OCI-LY3 (cell line): ENCODE data around the gene CUX1.

Experiments used
- H2AFZ ChIP-seq: fragments of 200-600, 300-600 bp; shearing (Covaris generic); 2 replicates; pipeline ENCODE4 v1.6.0; 2014; ENCODE audit warnings: antibody characterized with exemption, low read depth, low read length
- H3K27ac ChIP-seq: fragments of 200-600, 300-600 bp; sonication (generic); 2 replicates; pipeline ENCODE4 v1.5.1; 2014; ENCODE audit warnings: mild to moderate bottlenecking, low read length, moderate library complexity, mixed read lengths
- H3K27me3 ChIP-seq: fragments of 200-600, 300-600 bp; sonication (generic); 2 replicates; pipeline ENCODE4 v1.6.1; 2014; ENCODE audit warnings: low read depth, low read length, mixed read lengths
- H3K36me3 ChIP-seq: fragments of 200-600, 300-600 bp; sonication (generic); replicated peaks from 2 replicates; pipeline ENCODE3; 2014; ENCODE audit warnings: low read depth, low read length, mixed read lengths
- H3K4me1 ChIP-seq: fragments of 300-600, 200-600 bp; sonication (generic); 2 replicates; pipeline ENCODE4 v1.6.1; 2014; ENCODE audit warnings: low read length, mixed read lengths
- H3K4me2 ChIP-seq: fragments of 200-600, 300-600 bp; sonication (generic); 2 replicates; pipeline ENCODE4 v1.6.1; 2014; ENCODE audit warnings: low read length, mixed read lengths
- H3K4me3 ChIP-seq: fragments of 300-600, 200-600 bp; sonication (generic); 2 replicates; pipeline ENCODE4 v1.5.1; 2014; ENCODE audit warnings: antibody characterized with exemption, mild to moderate bottlenecking, low read length, moderate library complexity
- H3K79me2 ChIP-seq: fragments of 300-600, 200-600 bp; shearing (Covaris generic); 2 replicates; pipeline ENCODE4 v1.6.1; 2014; ENCODE audit warnings: mild to moderate bottlenecking, low read length, mixed read lengths
- H3K9ac ChIP-seq: fragments of 300-600, 200-600 bp; shearing (Covaris generic); 2 replicates; pipeline ENCODE4 v1.6.0; 2014; ENCODE audit warnings: mild to moderate bottlenecking, low read length, moderate library complexity
- H3K9me3 ChIP-seq: fragments of 200-600, 300-600 bp; shearing (Covaris generic); 2 replicates; pipeline ENCODE4 v1.6.1; 2014; ENCODE audit warnings: low read length, mixed read lengths; ENCODE audit not compliant: insufficient read depth
- H4K20me1 ChIP-seq: fragments of 200-600, 300-600 bp; sonication (generic); 2 replicates; pipeline ENCODE4 v1.6.1; 2016; ENCODE audit warnings: low read length, mixed read lengths; ENCODE audit not compliant: insufficient read depth
- EZH2phosphoT487 ChIP-seq: fragments of 200-600 bp; shearing (Covaris generic); IDR thresholded peaks from 2 replicates; pipeline ENCODE4 v1.6.1; 2018; ENCODE audit warnings: antibody characterized with exemption, mixed run types, low read depth
- TF ChIP-seq, protein P1 (sequence below): fragments of 200-600, 300-600 bp; sonication (generic); IDR thresholded peaks from 2 replicates; pipeline ENCODE4 v1.5.1; 2014; ENCODE audit warnings: antibody characterized with exemption, low read length, low read depth

Gene CUX1

DNA sequence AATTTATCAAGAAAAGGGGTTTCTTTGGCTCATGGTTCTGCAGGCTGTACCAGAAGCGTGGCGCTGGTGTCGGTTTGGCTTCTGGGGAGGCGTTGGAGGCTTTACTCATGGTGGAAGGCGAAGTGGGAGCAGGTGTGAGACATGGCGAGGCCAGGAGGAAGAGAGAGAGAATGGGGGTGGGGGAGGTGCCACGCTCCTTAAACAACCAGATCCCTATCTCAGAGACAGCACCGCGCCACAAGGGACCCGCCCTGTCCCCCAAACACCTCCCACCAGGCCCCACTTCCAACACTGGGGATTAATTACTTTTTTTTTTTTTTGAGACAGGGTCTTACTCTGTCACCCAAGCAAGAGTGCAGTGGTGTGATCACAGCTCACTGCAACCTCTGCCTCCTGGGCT is 451.2 kb downstream of the CUX1 start:
- Histone ChIP-seq H3K4me1 (peaks cover 3% of the 10 kb centered on the region), H3K27me3 (0 out of 2 replicates have a peak, but pooled peaks cover 4% of the 10 kb centered on the region), H3K36me3 (no peaks in the 10 kb centered on the region), H3K79me2 (no peaks in the 10 kb centered on the region), H3K9ac (no peak overlapping the region), H3K9me3 (no peaks in the 10 kb centered on the region), H3K4me3 (no peak overlapping the region), H2AFZ (no peak overlapping the region), H3K4me2 (no peak overlapping the region), H4K20me1 (no peaks in the 10 kb centered on the region), H3K27ac (no peak overlapping the region)
- TF ChIP-seq, protein P1, sequence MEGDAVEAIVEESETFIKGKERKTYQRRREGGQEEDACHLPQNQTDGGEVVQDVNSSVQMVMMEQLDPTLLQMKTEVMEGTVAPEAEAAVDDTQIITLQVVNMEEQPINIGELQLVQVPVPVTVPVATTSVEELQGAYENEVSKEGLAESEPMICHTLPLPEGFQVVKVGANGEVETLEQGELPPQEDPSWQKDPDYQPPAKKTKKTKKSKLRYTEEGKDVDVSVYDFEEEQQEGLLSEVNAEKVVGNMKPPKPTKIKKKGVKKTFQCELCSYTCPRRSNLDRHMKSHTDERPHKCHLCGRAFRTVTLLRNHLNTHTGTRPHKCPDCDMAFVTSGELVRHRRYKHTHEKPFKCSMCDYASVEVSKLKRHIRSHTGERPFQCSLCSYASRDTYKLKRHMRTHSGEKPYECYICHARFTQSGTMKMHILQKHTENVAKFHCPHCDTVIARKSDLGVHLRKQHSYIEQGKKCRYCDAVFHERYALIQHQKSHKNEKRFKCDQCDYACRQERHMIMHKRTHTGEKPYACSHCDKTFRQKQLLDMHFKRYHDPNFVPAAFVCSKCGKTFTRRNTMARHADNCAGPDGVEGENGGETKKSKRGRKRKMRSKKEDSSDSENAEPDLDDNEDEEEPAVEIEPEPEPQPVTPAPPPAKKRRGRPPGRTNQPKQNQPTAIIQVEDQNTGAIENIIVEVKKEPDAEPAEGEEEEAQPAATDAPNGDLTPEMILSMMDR, result no peak
- no peak for TF ChIP-seq EZH2phosphoT487

DNA sequence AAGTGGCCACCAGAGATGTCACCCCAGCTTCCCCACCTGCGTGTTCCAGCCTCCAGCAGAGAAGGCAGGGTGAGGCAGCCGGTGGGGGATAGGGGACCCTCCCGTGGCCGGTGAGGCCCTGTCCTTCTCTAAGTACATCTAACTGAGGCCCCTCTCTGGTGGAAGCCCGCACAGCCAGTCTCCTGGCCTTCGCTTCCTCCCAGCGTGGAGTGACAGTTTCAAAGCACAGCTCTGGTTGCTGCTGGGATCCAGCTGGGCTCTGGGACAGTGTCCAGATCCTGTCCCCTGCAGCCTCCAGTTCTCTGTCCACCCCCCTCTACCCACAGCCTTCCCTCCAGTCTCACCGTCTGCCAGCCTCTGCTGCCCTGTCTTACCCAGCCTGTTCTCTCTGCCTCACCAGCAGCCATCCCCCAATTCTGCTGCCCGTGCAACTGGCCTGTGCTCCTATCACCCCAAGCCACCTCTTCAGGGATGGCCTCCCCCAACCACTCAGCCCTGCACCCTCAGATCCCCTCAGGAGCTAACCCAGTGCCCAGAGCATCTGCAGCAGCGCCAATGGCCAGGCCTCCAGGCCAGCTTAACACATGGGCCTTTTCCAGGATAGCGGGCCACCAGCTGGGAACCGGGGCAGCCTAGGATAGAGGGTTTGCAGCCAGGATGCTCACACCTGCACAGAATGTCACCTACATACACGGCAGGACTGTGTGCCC is 452.9 kb downstream of the CUX1 start:
- no peaks in the 10 kb centered on the region for H3K9me3 ChIP-seq
- TF ChIP-seq, protein P1, result no peak
- TF ChIP-seq EZH2phosphoT487, result no peak
- H2AFZ ChIP-seq, result no peak overlapping the region
- H3K4me2 ChIP-seq, result no peak overlapping the region
- no peaks in the 10 kb centered on the region for H4K20me1 ChIP-seq
- H3K79me2 ChIP-seq, result no peaks in the 10 kb centered on the region
- no peak overlapping the region for H3K9ac ChIP-seq
- H3K4me3 ChIP-seq, result no peak overlapping the region
- no peaks in the 10 kb centered on the region for H3K36me3 ChIP-seq
- peaks cover 3% of the 10 kb centered on the region for H3K4me1 ChIP-seq
- H3K27ac ChIP-seq, result no peak overlapping the region
- 0 out of 2 replicates have a peak, but pooled peaks cover 4% of the 10 kb centered on the region for H3K27me3 ChIP-seq

DNA sequence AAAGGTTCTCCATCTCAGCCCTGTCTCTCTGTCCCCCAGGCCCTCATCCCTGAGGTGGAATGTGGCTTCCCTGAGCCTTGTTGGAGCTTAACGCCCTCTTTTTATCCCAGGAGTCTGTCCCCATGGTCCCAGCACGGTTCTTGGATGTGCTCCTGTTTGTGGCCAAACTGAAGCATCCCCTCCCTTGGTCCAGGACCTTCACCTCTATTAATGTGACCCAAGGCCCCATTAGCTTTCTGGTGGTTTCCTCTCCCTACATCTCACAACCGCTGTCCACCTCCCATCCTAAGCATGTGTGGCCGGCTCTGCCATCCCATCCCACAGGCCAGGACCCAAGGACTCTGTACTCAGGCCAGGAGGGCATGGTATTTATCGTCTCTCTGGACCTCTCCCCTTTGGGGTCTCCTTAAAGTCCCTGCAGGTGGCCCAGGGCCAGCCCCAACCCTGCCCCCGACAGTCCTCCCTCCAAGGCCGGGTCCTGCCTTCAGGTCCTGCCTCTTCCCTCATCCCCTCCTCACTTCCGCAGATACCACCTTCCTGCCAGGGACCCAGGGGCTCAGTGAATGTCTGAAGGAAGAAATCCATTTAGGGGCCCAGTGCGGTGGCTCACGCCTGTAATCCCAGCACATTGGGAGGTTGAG is 453.9 kb downstream of the CUX1 start:
- no peaks in the 10 kb centered on the region for H4K20me1 ChIP-seq
- H3K4me1 ChIP-seq, result peaks cover 3% of the 10 kb centered on the region
- H3K79me2 ChIP-seq, result no peaks in the 10 kb centered on the region
- no peaks in the 10 kb centered on the region for H3K36me3 ChIP-seq
- 0 out of 2 replicates have a peak, but pooled peaks cover 4% of the 10 kb centered on the region for H3K27me3 ChIP-seq
- no peak for TF ChIP-seq EZH2phosphoT487
- TF ChIP-seq, protein P1, result no peak
- H3K9me3 ChIP-seq, result no peaks in the 10 kb centered on the region
- no peak overlapping the region for H3K4me2 ChIP-seq
- no peak overlapping the region for H3K9ac ChIP-seq
- no peak overlapping the region for H3K4me3 ChIP-seq
- H3K27ac ChIP-seq, result no peak overlapping the region
- H2AFZ ChIP-seq, result no peak overlapping the region

DNA sequence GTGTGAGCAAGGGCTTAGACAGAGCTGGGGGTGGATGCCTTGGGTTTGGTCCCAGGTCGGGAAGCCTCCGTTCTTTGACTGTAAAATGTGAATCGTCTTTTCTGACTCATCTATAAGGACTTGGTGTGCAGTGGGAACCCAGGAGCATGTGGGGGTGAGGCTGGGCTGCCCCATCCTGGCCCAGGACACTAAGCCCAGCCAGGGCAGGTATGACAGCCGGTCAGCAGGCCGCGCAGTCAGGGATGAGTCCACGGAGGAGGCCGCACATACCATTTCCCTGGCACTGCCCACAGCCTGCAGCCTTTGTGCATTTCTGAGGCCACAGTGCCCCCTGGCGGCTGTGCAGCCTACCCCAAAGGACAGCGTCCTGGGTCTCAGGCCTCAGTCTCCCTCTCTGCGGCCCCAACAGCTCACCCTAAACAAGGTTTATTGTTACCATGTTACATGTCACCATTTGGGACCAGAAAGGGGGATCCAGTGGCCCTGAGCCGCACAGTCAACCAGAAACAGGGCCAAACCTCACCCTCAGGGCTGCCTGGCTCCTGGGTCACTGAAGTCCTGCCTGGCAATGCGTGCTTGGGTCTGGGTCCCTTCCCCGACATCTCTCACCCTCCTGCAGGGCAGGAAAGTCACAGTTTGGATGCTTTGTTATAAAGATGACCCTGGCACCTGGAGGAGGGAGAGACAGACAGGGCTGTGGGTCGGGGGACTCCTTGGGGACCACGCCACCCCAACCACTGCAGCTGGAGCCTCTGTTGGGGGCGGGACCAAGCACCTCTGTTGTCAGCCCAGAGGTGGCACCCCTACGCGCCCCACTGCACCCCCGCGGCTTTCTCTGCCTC is 454.9 kb downstream of the CUX1 start:
- no peaks in the 10 kb centered on the region for H3K9me3 ChIP-seq
- 0 out of 2 replicates have a peak, but pooled peaks cover 4% of the 10 kb centered on the region for H3K27me3 ChIP-seq
- TF ChIP-seq, protein P1, result peak; percentile 93
- no peak for TF ChIP-seq EZH2phosphoT487
- H3K79me2 ChIP-seq, result no peaks in the 10 kb centered on the region
- H3K36me3 ChIP-seq, result no peaks in the 10 kb centered on the region
- no peak overlapping the region for H3K27ac ChIP-seq
- no peak overlapping the region for H2AFZ ChIP-seq
- H3K4me1 ChIP-seq, result peaks cover 3% of the 10 kb centered on the region
- no peaks in the 10 kb centered on the region for H4K20me1 ChIP-seq
- H3K4me3 ChIP-seq, result peak overlapping the region; percentile 48
- H3K4me2 ChIP-seq, result peak overlapping the region; percentile 53
- no peak overlapping the region for H3K9ac ChIP-seq
